Peyer's patch (tissue), 4 donors: ENCODE results near the gene TRIM56. TPM values are rescaled to one million over a fixed set of nuclear protein-coding genes. Genes with fewer than 3 reads are reported as not detected.
"Not testable (repeated sequence)": the region's sequence is repeated elsewhere in the genome, so short reads cannot be mapped to it uniquely, and the experiment has no call there.

ENCODE experiments used
- DNase-seq, 3 donors: peaks; one replicate each; pipeline ENCODE4 v3.0.0-alpha.2; 2017 to 2019
- H3K27ac ChIP-seq, 4 donors: fragments of 200-600 bp; sonication (generic); one replicate each; pipeline ENCODE4 v1.5.1; 2016 to 2019
- H3K27me3 ChIP-seq, 2 donors: fragments of 200-600 bp; sonication (generic); one replicate each; pipeline ENCODE4 v1.5.1; 2019
- H3K36me3 ChIP-seq, 3 donors: fragments of 200-600 bp; sonication (generic); one replicate each; pipeline ENCODE4 v1.5.1; 2016 to 2019
- H3K4me1 ChIP-seq, 4 donors: fragments of 200-600 bp; sonication (generic); one replicate each; pipeline ENCODE4 v1.5.1; 2016 to 2019
- H3K4me3 ChIP-seq, 4 donors: fragments of 200-600 bp; sonication (generic); 1 replicate in 3 of 4; 2 replicates in 1 of 4; pipeline ENCODE4 v1.5.1; 2016 to 2019; ENCODE audit warnings: mild to moderate bottlenecking in 1 of 4
- H3K9me3 ChIP-seq, 4 donors: fragments of 200-600 bp; sonication (generic); one replicate each; pipeline ENCODE4 v1.5.1; 2016 to 2019; ENCODE audit warnings: mild to moderate bottlenecking in 1 of 4
- POLR2A ChIP-seq, 2 donors: fragments of 450-650 bp; IDR thresholded peaks; one replicate each; pipeline ENCODE4 v1.5.1; 2017; ENCODE audit warnings: antibody characterized with exemption in 2 of 2, mild to moderate bottlenecking in 2 of 2, moderate library complexity in 2 of 2
- total RNA-seq, 4 donors: library from RNA; depleted of rRNA; stranded (reverse); fragments of >200 nt; gene quantifications; one replicate each; pipeline ENCODE4 v1.1.0, GENCODE V29; 2016
- TF ChIP-seq, protein P1 (sequence below), 6 experiments: fragments of 450-650 bp in 4 of 6; fragments of 200-600 bp in 2 of 6; sonication (generic) in 1 of 6; IDR thresholded peaks; one replicate each; pipeline ENCODE4 v1.5.1; 2017 to 2019; ENCODE audit warnings: antibody characterized with exemption in 6 of 6, mild to moderate bottlenecking in 3 of 6, moderate library complexity in 1 of 6

The TRIM56 gene, protein sequence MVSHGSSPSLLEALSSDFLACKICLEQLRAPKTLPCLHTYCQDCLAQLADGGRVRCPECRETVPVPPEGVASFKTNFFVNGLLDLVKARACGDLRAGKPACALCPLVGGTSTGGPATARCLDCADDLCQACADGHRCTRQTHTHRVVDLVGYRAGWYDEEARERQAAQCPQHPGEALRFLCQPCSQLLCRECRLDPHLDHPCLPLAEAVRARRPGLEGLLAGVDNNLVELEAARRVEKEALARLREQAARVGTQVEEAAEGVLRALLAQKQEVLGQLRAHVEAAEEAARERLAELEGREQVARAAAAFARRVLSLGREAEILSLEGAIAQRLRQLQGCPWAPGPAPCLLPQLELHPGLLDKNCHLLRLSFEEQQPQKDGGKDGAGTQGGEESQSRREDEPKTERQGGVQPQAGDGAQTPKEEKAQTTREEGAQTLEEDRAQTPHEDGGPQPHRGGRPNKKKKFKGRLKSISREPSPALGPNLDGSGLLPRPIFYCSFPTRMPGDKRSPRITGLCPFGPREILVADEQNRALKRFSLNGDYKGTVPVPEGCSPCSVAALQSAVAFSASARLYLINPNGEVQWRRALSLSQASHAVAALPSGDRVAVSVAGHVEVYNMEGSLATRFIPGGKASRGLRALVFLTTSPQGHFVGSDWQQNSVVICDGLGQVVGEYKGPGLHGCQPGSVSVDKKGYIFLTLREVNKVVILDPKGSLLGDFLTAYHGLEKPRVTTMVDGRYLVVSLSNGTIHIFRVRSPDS
- 10 to 100 TPM; 19.4 to 43.7 (median 38.3) TPM for total RNA-seq

GRCh38 chr7:101085162-101085964 lies at the start of gene TRIM56:
Gene TRIM56 (plus strand): TSS chr7:101085481. CDS start chr7:101087313, 1,832 bp downstream.
- peaks cover 0 to 27% (median 8%) of the 10 kb centered on the region in 4 donors for H3K4me1 ChIP-seq
- peak; percentile 87 to 96 (median 95) for DNase-seq
- peak within 1 kb of the TSS; percentile 70 to 80 (median 72) for H3K4me3 ChIP-seq
- no peaks in the 10 kb centered on the region for H3K9me3 ChIP-seq
- no peaks in the 10 kb centered on the region for H3K27me3 ChIP-seq
- TF ChIP-seq POLR2A (IDR thresholded peaks at IDR 0.05), result peak; percentile 49 to 81
- TF ChIP-seq, protein P1, sequence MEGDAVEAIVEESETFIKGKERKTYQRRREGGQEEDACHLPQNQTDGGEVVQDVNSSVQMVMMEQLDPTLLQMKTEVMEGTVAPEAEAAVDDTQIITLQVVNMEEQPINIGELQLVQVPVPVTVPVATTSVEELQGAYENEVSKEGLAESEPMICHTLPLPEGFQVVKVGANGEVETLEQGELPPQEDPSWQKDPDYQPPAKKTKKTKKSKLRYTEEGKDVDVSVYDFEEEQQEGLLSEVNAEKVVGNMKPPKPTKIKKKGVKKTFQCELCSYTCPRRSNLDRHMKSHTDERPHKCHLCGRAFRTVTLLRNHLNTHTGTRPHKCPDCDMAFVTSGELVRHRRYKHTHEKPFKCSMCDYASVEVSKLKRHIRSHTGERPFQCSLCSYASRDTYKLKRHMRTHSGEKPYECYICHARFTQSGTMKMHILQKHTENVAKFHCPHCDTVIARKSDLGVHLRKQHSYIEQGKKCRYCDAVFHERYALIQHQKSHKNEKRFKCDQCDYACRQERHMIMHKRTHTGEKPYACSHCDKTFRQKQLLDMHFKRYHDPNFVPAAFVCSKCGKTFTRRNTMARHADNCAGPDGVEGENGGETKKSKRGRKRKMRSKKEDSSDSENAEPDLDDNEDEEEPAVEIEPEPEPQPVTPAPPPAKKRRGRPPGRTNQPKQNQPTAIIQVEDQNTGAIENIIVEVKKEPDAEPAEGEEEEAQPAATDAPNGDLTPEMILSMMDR (IDR thresholded peaks at IDR 0.05), result no peak
- peaks cover 0 to 36% (median 0%) of the 10 kb centered on the region in 3 donors for H3K36me3 ChIP-seq
- H3K27ac ChIP-seq, result peak within 1 kb of the TSS; percentile 88 to 95 (median 92)

DNA sequence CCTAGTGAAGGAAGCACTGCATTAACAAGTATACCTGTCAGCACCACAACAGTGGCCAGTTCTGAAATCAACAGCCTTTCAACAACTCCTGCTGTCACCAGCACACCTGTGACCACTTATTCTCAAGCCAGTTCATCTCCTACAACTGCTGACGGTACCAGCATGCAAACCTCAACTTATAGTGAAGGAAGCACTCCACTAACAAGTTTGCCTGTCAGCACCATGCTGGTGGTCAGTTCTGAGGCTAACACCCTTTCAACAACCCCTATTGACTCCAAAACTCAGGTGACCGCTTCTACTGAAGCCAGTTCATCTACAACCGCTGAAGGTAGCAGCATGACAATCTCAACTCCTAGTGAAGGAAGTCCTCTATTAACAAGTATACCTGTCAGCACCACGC lies 49.3 kb upstream of the TRIM56 start:
- no peaks in the 10 kb centered on the region for H3K9me3 ChIP-seq
- no peak overlapping the region for H3K4me3 ChIP-seq
- peak in 1 of 3 donors; percentile 14 for DNase-seq
- TF ChIP-seq, protein P1 (IDR thresholded peaks at IDR 0.05), result no peak
- no peaks in the 10 kb centered on the region for H3K27me3 ChIP-seq
- H3K36me3 ChIP-seq, result peaks cover 0 to 100% (median 0%) of the 10 kb centered on the region in 3 donors
- no peaks in the 10 kb centered on the region for H3K4me1 ChIP-seq
- no peak overlapping the region for H3K27ac ChIP-seq

DNA sequence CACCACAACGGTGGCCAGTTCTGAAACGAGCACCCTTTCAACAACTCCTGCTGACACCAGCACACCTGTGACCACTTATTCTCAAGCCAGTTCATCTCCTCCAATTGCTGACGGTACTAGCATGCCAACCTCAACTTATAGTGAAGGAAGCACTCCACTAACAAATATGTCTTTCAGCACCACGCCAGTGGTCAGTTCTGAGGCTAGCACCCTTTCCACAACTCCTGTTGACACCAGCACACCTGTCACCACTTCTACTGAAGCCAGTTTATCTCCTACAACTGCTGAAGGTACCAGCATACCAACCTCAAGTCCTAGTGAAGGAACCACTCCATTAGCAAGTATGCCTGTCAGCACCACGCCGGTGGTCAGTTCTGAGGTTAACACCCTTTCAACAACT lies 44.0 kb upstream of the TRIM56 start:
- not testable (repeated sequence) for H3K4me1 ChIP-seq, H3K4me3 ChIP-seq, H3K27ac ChIP-seq, H3K27me3 ChIP-seq, H3K9me3 ChIP-seq, DNase-seq
- peaks cover 0 to 85% (median 0%) of the 10 kb centered on the region in 3 donors for H3K36me3 ChIP-seq

- Histone ChIP-seq H3K36me3 (peaks cover 0 to 46% (median 0%) of the 10 kb centered on the region in 3 donors), H3K4me1 (no peaks in the 10 kb centered on the region), H3K27ac (no peak overlapping the region), H3K4me3 (no peak overlapping the region), H3K27me3 (no peaks in the 10 kb centered on the region), H3K9me3 (no peaks in the 10 kb centered on the region)
- TF ChIP-seq POLR2A (IDR thresholded peaks at IDR 0.05), result no peak
- TF ChIP-seq, protein P1 (IDR thresholded peaks at IDR 0.05), result no peak
- peak; percentile 21 to 63 (median 59) for DNase-seq
These were observed 26.9 kb upstream of the TRIM56 start for GRCh38 chr7:101058355-101058754.

GRCh38 chr7:101059620-101059942 lies 25.7 kb upstream of the TRIM56 start:
- no peak for DNase-seq
- Histone ChIP-seq H3K4me1 (no peaks in the 10 kb centered on the region), H3K27me3 (no peaks in the 10 kb centered on the region), H3K9me3 (no peaks in the 10 kb centered on the region), H3K36me3 (peaks cover 0 to 39% (median 0%) of the 10 kb centered on the region in 3 donors), H3K27ac (no peak overlapping the region), H3K4me3 (no peak overlapping the region)
- TF ChIP-seq, protein P1 (IDR thresholded peaks at IDR 0.05), result peak in 1 of 6 experiments; percentile 0
- no peak for TF ChIP-seq POLR2A (IDR thresholded peaks at IDR 0.05)
